ENCODE results near the gene OCEL1.

The OCEL1 gene

GRCh38 chr19:17209126-17210036 lies 16.6 kb upstream of the OCEL1 start:
- in situ Hi-C loops (cut with MboI; ENCODE audit: low sequenced_read_pairs): no loop called here

GRCh38 chr19:17210296-17210695 lies 15.7 kb upstream of the OCEL1 start:
- in situ Hi-C loops (cut with MboI; ENCODE audit: low sequenced_read_pairs): no loop called here

GRCh38 chr19:17211547-17212446 lies 14.2 kb upstream of the OCEL1 start:
- in situ Hi-C loops (cut with MboI; ENCODE audit: low sequenced_read_pairs): no loop called here

GRCh38 chr19:17213334-17213733 lies 12.7 kb upstream of the OCEL1 start:
- in situ Hi-C loops (cut with MboI; ENCODE audit: low sequenced_read_pairs): no loop called here

GRCh38 chr19:17214508-17215126 lies 11.4 kb upstream of the OCEL1 start:
- in situ Hi-C loops (cut with MboI; ENCODE audit: low sequenced_read_pairs): no loop called here

- in situ Hi-C loops (cut with MboI; ENCODE audit: low sequenced_read_pairs): no loop called here
These were observed 10.7 kb upstream of the OCEL1 start, which contains the start of gene USE1 for GRCh38 chr19:17215127-17215971. USE1 (plus strand) TSS chr19:17215357; CDS start chr19:17215406, 49 bp downstream.

GRCh38 chr19:17216058-17216670 lies 9.9 kb upstream of the OCEL1 start:
- in situ Hi-C loops (cut with MboI; ENCODE audit: low sequenced_read_pairs): no loop called here

GRCh38 chr19:17219286-17219685 lies 6.7 kb upstream of the OCEL1 start:
- in situ Hi-C loops (cut with MboI; ENCODE audit: low sequenced_read_pairs): no loop called here

GRCh38 chr19:17220207-17220758 lies 5.7 kb upstream of the OCEL1 start:
- in situ Hi-C loops (cut with MboI; ENCODE audit: low sequenced_read_pairs): no loop called here

- in situ Hi-C loops (cut with MboI; ENCODE audit: low sequenced_read_pairs): no loop called here
These were observed 973 bp upstream of the OCEL1 start for GRCh38 chr19:17225053-17225452.

GRCh38 chr19:17227798-17228367 lies 1.9 kb downstream of the OCEL1 start:
- in situ Hi-C loops (cut with MboI; ENCODE audit: low sequenced_read_pairs): no loop called here

GRCh38 chr19:17229890-17230289 lies 3.9 kb downstream of the OCEL1 start:
- in situ Hi-C loops (cut with MboI; ENCODE audit: low sequenced_read_pairs): no loop called here

GRCh38 chr19:17232258-17232657 lies 6.2 kb downstream of the OCEL1 start:
- in situ Hi-C loops (cut with MboI; ENCODE audit: low sequenced_read_pairs): no loop called here

- in situ Hi-C loops (cut with MboI; ENCODE audit: low sequenced_read_pairs): no loop called here
These were observed 8.9 kb downstream of the OCEL1 start for GRCh38 chr19:17234911-17235299.

- in situ Hi-C loops (cut with MboI; ENCODE audit: low sequenced_read_pairs): no loop called here
These were observed 9.4 kb downstream of the OCEL1 start for GRCh38 chr19:17235300-17235970.

- in situ Hi-C loops (cut with MboI; ENCODE audit: low sequenced_read_pairs): no loop called here
These were observed 10.1 kb downstream of the OCEL1 start for GRCh38 chr19:17235971-17236777.

GRCh38 chr19:17236811-17237543 lies 11.0 kb downstream of the OCEL1 start:
- in situ Hi-C loops (cut with MboI; ENCODE audit: low sequenced_read_pairs): no loop called here
